ENCODE data around the gene SNAP29. TPM values are rescaled to one million over a fixed set of nuclear protein-coding genes. Genes with fewer than 3 reads are reported as not detected.

SNAP29 gene
- total RNA-seq (2022; extraction: Qiagen RNA extraction; ENCODE audit: low read depth) = 14.0 to 19.2 TPM (median 16.2 TPM) in 5 replicates

DNA sequence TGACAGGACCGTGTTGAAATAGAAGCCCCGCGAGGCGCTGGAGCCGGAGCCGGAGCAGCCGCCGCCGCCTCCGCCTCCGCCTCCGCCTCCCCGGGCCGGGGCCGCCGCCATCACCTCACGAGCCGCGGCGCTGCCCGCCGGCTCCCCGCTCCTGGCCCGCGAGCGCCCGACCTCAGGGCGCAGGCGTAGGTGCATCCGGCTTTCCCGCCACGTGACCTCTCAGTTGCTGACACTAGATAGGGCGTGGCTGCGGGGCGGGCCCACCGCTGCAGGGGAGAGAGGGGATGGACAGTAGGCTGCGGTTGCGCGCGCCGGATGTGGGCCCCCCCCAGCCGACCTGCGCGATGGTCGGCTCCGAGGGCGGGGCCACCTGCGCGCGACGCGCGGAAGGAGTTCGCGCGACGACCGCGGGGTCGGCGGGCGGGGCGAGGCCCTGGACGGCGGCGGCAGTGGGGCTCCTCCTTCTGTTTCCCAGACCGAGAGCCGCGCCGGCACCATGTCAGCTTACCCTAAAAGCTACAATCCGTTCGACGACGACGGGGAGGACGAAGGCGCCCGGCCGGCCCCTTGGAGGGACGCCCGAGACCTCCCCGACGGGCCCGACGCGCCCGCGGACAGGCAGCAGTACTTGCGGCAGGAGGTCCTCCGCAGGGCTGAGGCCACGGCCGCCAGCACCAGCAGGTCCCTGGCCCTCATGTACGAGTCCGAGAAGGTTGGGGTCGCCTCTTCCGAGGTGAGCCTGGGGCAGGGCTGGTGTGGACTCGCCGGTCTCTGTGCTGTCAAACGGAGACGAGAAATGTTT, at the start of gene SNAP29, which contains the start of gene PI4KA:
Gene SNAP29, plus strand, starts transcription at position 393 of the 802 bp plus-strand sequence. Its CDS starts 104 bp downstream, at position 497.
Gene PI4KA, minus strand, starts transcription at position 197 of the 802 bp plus-strand sequence. Its CDS starts 86 bp downstream, at position 111.

DNA sequence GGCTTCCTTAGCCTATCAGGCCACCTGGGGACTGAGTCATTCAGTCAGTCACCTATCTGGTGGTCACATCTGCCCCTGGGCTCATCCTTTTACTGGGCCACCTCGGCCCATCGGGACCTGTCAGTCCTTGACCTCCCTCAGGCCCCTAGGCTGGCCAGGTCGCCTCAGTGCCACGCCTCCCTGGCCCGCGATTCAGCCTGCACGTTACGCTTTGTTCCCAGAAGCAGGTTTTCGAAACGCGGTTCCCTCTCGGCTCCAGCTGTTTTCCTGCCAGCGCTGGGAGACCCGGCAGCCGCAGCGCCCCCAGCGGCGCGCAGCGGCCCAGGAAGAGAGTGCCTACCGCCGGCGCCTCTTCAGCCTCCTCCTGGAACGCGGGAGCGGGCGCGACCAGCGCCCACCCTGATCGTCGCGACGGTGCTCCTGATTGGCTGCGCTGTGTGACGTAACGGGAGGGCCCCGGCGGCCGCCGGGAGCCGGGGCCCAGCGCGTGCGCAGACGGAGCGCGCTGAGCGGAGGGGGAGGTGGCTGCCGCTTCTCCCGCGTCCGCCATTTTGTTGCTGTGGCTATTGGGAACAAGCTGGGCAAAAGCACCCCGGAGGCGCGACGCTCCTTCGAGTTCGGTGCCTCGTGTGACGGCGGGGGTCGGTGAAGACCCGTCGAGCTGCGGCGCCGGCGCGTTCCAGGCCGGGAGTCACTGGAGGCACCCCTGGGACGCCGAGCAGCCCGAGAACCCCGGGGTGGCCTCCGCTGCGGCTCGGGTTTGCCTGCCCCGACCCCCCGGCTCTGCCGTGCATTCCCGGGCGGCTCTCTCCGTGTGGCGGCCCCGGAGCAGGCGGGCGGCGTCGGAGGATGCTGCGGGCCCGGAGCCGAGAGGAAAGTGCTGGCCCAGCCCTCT, 58.4 kb downstream of the SNAP29 start, which contains the start of gene CRKL:
Gene CRKL, plus strand, starts transcription at position 492 of the 895 bp plus-strand sequence. CDS start 528 bp downstream, outside the sequence.

Other genes starting within 250 kb of the SNAP29 start
- gene SERPIND1, start 84.9 kb upstream of the SNAP29 start, total RNA-seq (2022; extraction: Qiagen RNA extraction; ENCODE audit: low read depth) = 0.05 to 0.14 TPM in 2 of 5 replicates, not detected in the others
- 18.5 to 23.2 TPM (median 20.4 TPM) in 5 replicates for gene PI4KA, start 196 bp upstream of the SNAP29 start, total RNA-seq (2022; extraction: Qiagen RNA extraction; ENCODE audit: low read depth)
- gene CRKL, start 58.4 kb downstream of the SNAP29 start, total RNA-seq (2022; extraction: Qiagen RNA extraction; ENCODE audit: low read depth) = 20.2 to 24.0 TPM (median 22.3 TPM) in 5 replicates
- gene AIFM3, start 108.2 kb downstream of the SNAP29 start, total RNA-seq (2022; extraction: Qiagen RNA extraction; ENCODE audit: low read depth) = 1.0 to 4.8 TPM (median 3.3 TPM) in 5 replicates
- gene LZTR1, start 123.3 kb downstream of the SNAP29 start, total RNA-seq (2022; extraction: Qiagen RNA extraction; ENCODE audit: low read depth) = 11.8 to 19.9 TPM (median 17.4 TPM) in 5 replicates
- gene THAP7, start 143.1 kb downstream of the SNAP29 start, total RNA-seq (2022; extraction: Qiagen RNA extraction; ENCODE audit: low read depth) = 16.0 to 28.6 TPM (median 25.1 TPM) in 5 replicates
- gene P2RX6, start 156.2 kb downstream of the SNAP29 start, total RNA-seq (2022; extraction: Qiagen RNA extraction; ENCODE audit: low read depth) = 0.33 to 0.98 TPM (median 0.70 TPM) in 5 replicates
- gene SLC7A4, start 173.6 kb downstream of the SNAP29 start, total RNA-seq (2022; extraction: Qiagen RNA extraction; ENCODE audit: low read depth) = not detected in 5 replicates
- not detected in 5 replicates for gene LRRC74B, start 186.9 kb downstream of the SNAP29 start, total RNA-seq (2022; extraction: Qiagen RNA extraction; ENCODE audit: low read depth)